Adrenal gland (tissue), 5 donors: ENCODE measurements around the gene TRAPPC5.

ENCODE experiments used
- POLR2A ChIP-seq, 2 donors: fragments of 450-650 bp; IDR thresholded peaks; one replicate each; pipeline ENCODE4 v1.6.1; 2017; ENCODE audit warnings: antibody characterized with exemption in 2 of 2, mild to moderate bottlenecking in 2 of 2, moderate library complexity in 1 of 2
- TF ChIP-seq, protein P1 (sequence below), 6 experiments: fragments of 450-650 bp in 4 of 6; fragments of 200-600 bp in 2 of 6; sonication (generic) in 1 of 6; IDR thresholded peaks; 1 replicate in 5 of 6; 2 replicates in 1 of 6; pipeline versions ENCODE4 v1.5.1 to v1.8.0; 2016 to 2021; ENCODE audit warnings: antibody characterized with exemption in 6 of 6, mild to moderate bottlenecking in 2 of 6, moderate library complexity in 1 of 6
- donor health status: DM: no; HTN: no; CAD: no.

DNA sequence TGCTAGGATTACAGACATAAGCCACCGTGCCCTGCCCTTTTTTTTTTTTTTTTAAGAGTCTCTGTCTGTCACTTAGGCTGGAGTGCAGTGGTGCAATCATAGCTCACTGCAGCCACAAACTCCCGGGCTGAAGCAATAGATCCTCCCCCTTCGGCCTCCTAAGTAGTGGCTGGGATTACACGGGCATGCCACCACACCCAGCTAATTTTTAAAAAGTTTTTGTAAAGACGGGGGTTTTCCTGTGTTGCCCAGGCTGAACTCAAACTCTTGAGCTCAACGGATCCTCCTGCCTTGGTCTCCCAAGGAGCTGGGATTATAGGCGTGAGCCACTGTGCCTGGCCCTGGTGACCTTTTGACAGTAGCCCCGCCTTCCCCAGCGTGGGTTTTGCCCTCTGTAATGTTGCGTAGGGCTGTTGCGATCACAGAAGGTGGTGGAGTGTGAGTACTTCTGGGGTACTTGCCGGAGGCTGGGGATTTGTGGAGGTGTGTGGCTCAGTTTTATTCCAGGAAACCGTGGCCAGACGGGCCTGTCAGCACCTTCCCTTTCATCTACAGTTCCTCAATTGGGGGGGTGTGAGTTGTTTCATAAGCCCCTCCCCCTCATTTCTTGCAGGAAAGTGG lies 23.4 kb upstream of the TRAPPC5 start:
- TF ChIP-seq, protein P1, sequence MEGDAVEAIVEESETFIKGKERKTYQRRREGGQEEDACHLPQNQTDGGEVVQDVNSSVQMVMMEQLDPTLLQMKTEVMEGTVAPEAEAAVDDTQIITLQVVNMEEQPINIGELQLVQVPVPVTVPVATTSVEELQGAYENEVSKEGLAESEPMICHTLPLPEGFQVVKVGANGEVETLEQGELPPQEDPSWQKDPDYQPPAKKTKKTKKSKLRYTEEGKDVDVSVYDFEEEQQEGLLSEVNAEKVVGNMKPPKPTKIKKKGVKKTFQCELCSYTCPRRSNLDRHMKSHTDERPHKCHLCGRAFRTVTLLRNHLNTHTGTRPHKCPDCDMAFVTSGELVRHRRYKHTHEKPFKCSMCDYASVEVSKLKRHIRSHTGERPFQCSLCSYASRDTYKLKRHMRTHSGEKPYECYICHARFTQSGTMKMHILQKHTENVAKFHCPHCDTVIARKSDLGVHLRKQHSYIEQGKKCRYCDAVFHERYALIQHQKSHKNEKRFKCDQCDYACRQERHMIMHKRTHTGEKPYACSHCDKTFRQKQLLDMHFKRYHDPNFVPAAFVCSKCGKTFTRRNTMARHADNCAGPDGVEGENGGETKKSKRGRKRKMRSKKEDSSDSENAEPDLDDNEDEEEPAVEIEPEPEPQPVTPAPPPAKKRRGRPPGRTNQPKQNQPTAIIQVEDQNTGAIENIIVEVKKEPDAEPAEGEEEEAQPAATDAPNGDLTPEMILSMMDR (IDR thresholded peaks at IDR 0.05) = no peak
- TF ChIP-seq POLR2A (IDR thresholded peaks at IDR 0.05) = no peak
